ENCODE results near the gene GRIN2D. TPM values are rescaled to one million over a fixed set of nuclear protein-coding genes. Genes with fewer than 3 reads are reported as not detected.

The GRIN2D gene
- total RNA-seq, 3 donors from 2014 or later: 0.26 to 0.46 (median 0.35) TPM

GRCh38 chr19:48395499-48395898, 2.0 kb downstream of the GRIN2D start:
- DNase-seq (no peak), ATAC-seq (no peak)
- Histone ChIP-seq H3K36me3 (ENCODE audit: low read depth) (no peaks in the 10 kb centered on the region), H3K9me3 (no peaks in the 10 kb centered on the region), H3K4me3 (no peak overlapping the region), H3K4me1 (ENCODE audit: low read depth) (peaks cover 15% of the 10 kb centered on the region)
- intact Hi-C loops (cut with DNase I, micrococcal nuclease): no loop called here
- TF ChIP-seq CTCF (IDR thresholded peaks at IDR 0.05): no peak

GRCh38 chr19:48396016-48396823, 2.8 kb downstream of the GRIN2D start:
- H3K4me1 ChIP-seq (ENCODE audit: low read depth): peaks cover 15% of the 10 kb centered on the region
- no peaks in the 10 kb centered on the region for H3K36me3 ChIP-seq (ENCODE audit: low read depth)
- intact Hi-C loops (cut with DNase I, micrococcal nuclease): no loop called here
- DNase-seq: no peak
- no peak overlapping the region for H3K4me3 ChIP-seq
- no peaks in the 10 kb centered on the region for H3K9me3 ChIP-seq
- no peak for TF ChIP-seq CTCF (IDR thresholded peaks at IDR 0.05)
- no peak for ATAC-seq

GRCh38 chr19:48396824-48397176, 3.3 kb downstream of the GRIN2D start:
- intact Hi-C loops (cut with DNase I, micrococcal nuclease): no loop called here
- no peak for TF ChIP-seq CTCF (IDR thresholded peaks at IDR 0.05)

GRCh38 chr19:48397263-48398101, 4.0 kb downstream of the GRIN2D start:
- ATAC-seq (no peak), DNase-seq (no peak)
- Histone ChIP-seq H3K36me3 (ENCODE audit: low read depth) (no peaks in the 10 kb centered on the region), H3K4me1 (ENCODE audit: low read depth) (peaks cover 15% of the 10 kb centered on the region), H3K4me3 (no peak overlapping the region), H3K9me3 (no peaks in the 10 kb centered on the region)
- TF ChIP-seq CTCF (IDR thresholded peaks at IDR 0.05): no peak
- intact Hi-C loops (cut with DNase I, micrococcal nuclease): no loop called here

More at GRCh38 chr19:48396824-48397176, 3.3 kb downstream of the GRIN2D start:
- ATAC-seq: no peak
- H3K4me3 ChIP-seq: no peak overlapping the region
- peaks cover 15% of the 10 kb centered on the region for H3K4me1 ChIP-seq (ENCODE audit: low read depth)
- no peak for DNase-seq
- no peaks in the 10 kb centered on the region for H3K9me3 ChIP-seq
- H3K36me3 ChIP-seq (ENCODE audit: low read depth): no peaks in the 10 kb centered on the region

- Histone ChIP-seq H3K36me3 (ENCODE audit: low read depth) (no peaks in the 10 kb centered on the region), H3K4me1 (ENCODE audit: low read depth) (peaks cover 15% of the 10 kb centered on the region), H3K9me3 (no peaks in the 10 kb centered on the region), H3K4me3 (no peak overlapping the region)
- intact Hi-C loops (cut with DNase I, micrococcal nuclease): no loop called here
- no peak for TF ChIP-seq CTCF (IDR thresholded peaks at IDR 0.05)
- ATAC-seq: no peak
- DNase-seq: no peak
Measured at GRCh38 chr19:48398102-48398374, 4.6 kb downstream of the GRIN2D start.
